Fibroblast of lung (primary cell): ENCODE measurements around the gene PDCD1LG2. TPM values are rescaled to one million over a fixed set of nuclear protein-coding genes. Genes with fewer than 3 reads are reported as not detected.

ENCODE experiments used
- DNase-seq, 2 donors: peaks; one replicate each; pipeline versions ENCODE4 v3.0.0 to v3.0.0-alpha.2; 2010; ENCODE audit warnings: low read depth in 2 of 2
- H2AFZ ChIP-seq: 2 replicates; pipeline ENCODE4 v1.5.1; 2012; ENCODE audit warnings: low read length, control low read depth, inconsistent platforms
- H3K27ac ChIP-seq: 2 replicates; pipeline ENCODE4 v1.5.1; 2011; ENCODE audit warnings: low read length, control low read depth; ENCODE audit not compliant: insufficient read depth
- H3K27me3 ChIP-seq: 2 replicates; pipeline ENCODE4 v1.5.1; 2011; ENCODE audit warnings: mild to moderate bottlenecking, low read length; ENCODE audit not compliant: control insufficient read depth, insufficient read depth
- H3K36me3 ChIP-seq: 2 replicates; pipeline ENCODE4 v1.5.1; 2011; ENCODE audit warnings: low read length; ENCODE audit not compliant: control insufficient read depth, insufficient read depth
- H3K4me1 ChIP-seq: 2 replicates; pipeline ENCODE4 v1.5.1; 2011; ENCODE audit warnings: low read length; ENCODE audit not compliant: control insufficient read depth, insufficient read depth; ENCODE audit errors: extremely low read depth
- H3K4me2 ChIP-seq: 2 replicates; pipeline ENCODE4 v1.5.1; 2011; ENCODE audit warnings: low read length, control low read depth; ENCODE audit not compliant: insufficient read depth; ENCODE audit errors: extremely low read depth
- H3K4me3 ChIP-seq, 4 experiments: fragments of 200-600 bp in 1 of 4; sonication (generic) in 1 of 4; replicated peaks in 1 of 4; 2 replicates each; pipeline ENCODE4 v1.5.1; 2011 to 2016; ENCODE audit warnings: low read length in 4 of 4, low read depth in 3 of 4, mild to moderate bottlenecking in 3 of 4, control low read depth in 2 of 4, inconsistent platforms in 1 of 4, mixed read lengths in 1 of 4; ENCODE audit not compliant: insufficient read depth in 1 of 4; ENCODE audit errors: control extremely low read depth in 1 of 4
- H3K79me2 ChIP-seq: 2 replicates; pipeline ENCODE4 v1.5.1; 2012; ENCODE audit warnings: mild to moderate bottlenecking, low read length, inconsistent platforms; ENCODE audit not compliant: control insufficient read depth, insufficient read depth
- H3K9ac ChIP-seq: 2 replicates; pipeline ENCODE4 v1.5.1; 2011; ENCODE audit warnings: mild to moderate bottlenecking, low read length, control low read depth; ENCODE audit not compliant: insufficient read depth
- H3K9me3 ChIP-seq: 2 replicates; pipeline ENCODE4 v1.5.1; 2012; ENCODE audit warnings: low read depth, low read length; ENCODE audit not compliant: control insufficient read depth, insufficient read depth
- H4K20me1 ChIP-seq: 2 replicates; pipeline ENCODE4 v1.5.1; 2011; ENCODE audit warnings: low read length; ENCODE audit not compliant: control insufficient read depth, insufficient read depth; ENCODE audit errors: extremely low read depth
- EZH2 ChIP-seq: IDR thresholded peaks from 2 replicates; pipeline ENCODE4 v1.5.1; 2012; ENCODE audit warnings: low read length, control low read depth, mild to moderate bottlenecking; ENCODE audit errors: missing control alignments
- polyA plus RNA-seq, 2 donors: library from polyadenylated mRNA; depleted of rRNA in 1 of 2; stranded (reverse) in 1 of 2; unstranded in 1 of 2; fragments of >200 nt; gene quantifications; 2 replicates each; pipeline ENCODE4 v1.2.1, GENCODE V29; 2011 to 2012; ENCODE audit warnings: missing spikeins in 1 of 2
- total RNA-seq: library from RNA; depleted of rRNA; stranded (reverse); fragments of >200 nt; gene quantifications from 2 replicates; pipeline ENCODE4 v1.2.1, GENCODE V29; 2014
- TF ChIP-seq, protein P1 (sequence below), 2 donors: IDR thresholded peaks in 1 of 2; conservative IDR thresholded peaks in 1 of 2; 1 replicate in 1 of 2; 2 replicates in 1 of 2; pipeline ENCODE4 v1.5.1; 2011 to 2012; ENCODE audit warnings: low read length in 2 of 2, control low read depth in 1 of 2, inconsistent platforms in 1 of 2, low read depth in 1 of 2, mild to moderate bottlenecking in 1 of 2

The PDCD1LG2 gene
- total and polyA plus RNA-seq, 2 donors (not counting 1 experiment from before 2014, with no cell fraction given): 6.9 to 16.9 TPM

- H3K4me3 ChIP-seq: no peak overlapping the region
- H3K27me3 ChIP-seq: no peaks in the 10 kb centered on the region
- no peaks in the 10 kb centered on the region for H4K20me1 ChIP-seq
- no peak overlapping the region for H3K9ac ChIP-seq
- TF ChIP-seq EZH2: no peak
- TF ChIP-seq, protein P1, sequence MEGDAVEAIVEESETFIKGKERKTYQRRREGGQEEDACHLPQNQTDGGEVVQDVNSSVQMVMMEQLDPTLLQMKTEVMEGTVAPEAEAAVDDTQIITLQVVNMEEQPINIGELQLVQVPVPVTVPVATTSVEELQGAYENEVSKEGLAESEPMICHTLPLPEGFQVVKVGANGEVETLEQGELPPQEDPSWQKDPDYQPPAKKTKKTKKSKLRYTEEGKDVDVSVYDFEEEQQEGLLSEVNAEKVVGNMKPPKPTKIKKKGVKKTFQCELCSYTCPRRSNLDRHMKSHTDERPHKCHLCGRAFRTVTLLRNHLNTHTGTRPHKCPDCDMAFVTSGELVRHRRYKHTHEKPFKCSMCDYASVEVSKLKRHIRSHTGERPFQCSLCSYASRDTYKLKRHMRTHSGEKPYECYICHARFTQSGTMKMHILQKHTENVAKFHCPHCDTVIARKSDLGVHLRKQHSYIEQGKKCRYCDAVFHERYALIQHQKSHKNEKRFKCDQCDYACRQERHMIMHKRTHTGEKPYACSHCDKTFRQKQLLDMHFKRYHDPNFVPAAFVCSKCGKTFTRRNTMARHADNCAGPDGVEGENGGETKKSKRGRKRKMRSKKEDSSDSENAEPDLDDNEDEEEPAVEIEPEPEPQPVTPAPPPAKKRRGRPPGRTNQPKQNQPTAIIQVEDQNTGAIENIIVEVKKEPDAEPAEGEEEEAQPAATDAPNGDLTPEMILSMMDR (conservative IDR thresholded peaks at IDR 0.05 in 1 of 2, IDR thresholded peaks at IDR 0.05 in 1 of 2; ENCODE audit: low read depth in 1 of 2, low read length in 2 of 2): peak in 1 of 2 donors; percentile 7
- H3K36me3 ChIP-seq: no peaks in the 10 kb centered on the region
- no peak overlapping the region for H2AFZ ChIP-seq
- H3K79me2 ChIP-seq: no peaks in the 10 kb centered on the region
- no peak overlapping the region for H3K4me2 ChIP-seq
- no peak for DNase-seq
- H3K4me1 ChIP-seq: no peaks in the 10 kb centered on the region
- no peak overlapping the region for H3K27ac ChIP-seq
- no peaks in the 10 kb centered on the region for H3K9me3 ChIP-seq
These were observed 64.7 kb downstream of the PDCD1LG2 start for GRCh38 chr9:5575000-5575399.

- Histone ChIP-seq H3K4me2 (no peak overlapping the region), H3K4me3 (no peak overlapping the region), H3K79me2 (no peaks in the 10 kb centered on the region), H3K9ac (no peak overlapping the region), H3K36me3 (no peaks in the 10 kb centered on the region), H3K27me3 (no peaks in the 10 kb centered on the region), H4K20me1 (no peaks in the 10 kb centered on the region), H3K4me1 (no peaks in the 10 kb centered on the region), H3K9me3 (no peaks in the 10 kb centered on the region), H3K27ac (no peak overlapping the region), H2AFZ (no peak overlapping the region)
- DNase-seq: no peak
- TF ChIP-seq EZH2: no peak
- TF ChIP-seq, protein P1 (conservative IDR thresholded peaks at IDR 0.05 in 1 of 2, IDR thresholded peaks at IDR 0.05 in 1 of 2; ENCODE audit: low read depth in 1 of 2, low read length in 2 of 2): no peak
These were observed 66.9 kb downstream of the PDCD1LG2 start for GRCh38 chr9:5577225-5577624.

DNA sequence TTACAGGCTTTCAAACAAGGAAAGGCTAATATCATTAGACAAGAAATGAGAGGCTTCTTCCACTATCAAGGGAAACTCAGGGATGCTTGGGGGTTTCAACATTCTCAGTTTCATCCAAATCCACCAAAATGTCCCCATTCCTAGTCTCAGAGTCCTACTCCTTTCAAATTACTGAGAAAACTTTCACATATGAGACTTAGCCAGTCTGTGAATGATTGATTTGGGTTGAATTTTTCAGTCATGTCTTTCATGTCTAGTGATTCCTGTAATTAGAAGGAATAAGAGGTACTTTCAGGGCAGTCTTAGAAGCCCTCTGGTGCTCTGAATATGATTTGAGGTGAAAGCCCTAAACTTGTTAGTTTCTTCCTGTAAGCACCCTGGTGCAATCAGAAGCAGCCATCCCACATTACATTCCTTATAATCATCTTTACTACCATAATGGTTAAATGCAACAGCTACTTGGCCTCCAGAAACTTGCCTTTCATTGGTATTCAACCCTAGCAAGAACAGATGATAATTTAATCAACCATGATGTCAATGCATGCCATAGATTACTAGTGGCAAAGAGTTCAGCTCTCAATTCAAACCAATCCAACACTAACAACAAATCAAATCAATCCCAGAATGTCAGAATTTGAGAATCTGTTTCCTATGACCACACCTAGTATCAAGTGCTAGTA, 67.8 kb downstream of the PDCD1LG2 start:
- Histone ChIP-seq H3K79me2 (no peaks in the 10 kb centered on the region), H4K20me1 (no peaks in the 10 kb centered on the region), H2AFZ (no peak overlapping the region), H3K9ac (no peak overlapping the region), H3K36me3 (no peaks in the 10 kb centered on the region), H3K4me1 (peaks cover under 1% of the 10 kb centered on the region), H3K4me3 (no peak overlapping the region), H3K27ac (no peak overlapping the region), H3K4me2 (no peak overlapping the region), H3K9me3 (no peaks in the 10 kb centered on the region), H3K27me3 (no peaks in the 10 kb centered on the region)
- TF ChIP-seq, protein P1 (conservative IDR thresholded peaks at IDR 0.05 in 1 of 2, IDR thresholded peaks at IDR 0.05 in 1 of 2; ENCODE audit: low read depth in 1 of 2, low read length in 2 of 2): no peak
- TF ChIP-seq EZH2: no peak
- DNase-seq: peak in 1 of 2 donors; percentile 62
